Pons (tissue), 1 donor: ENCODE results near the gene ITPK1.
A peak's percentile ranks its signal among the peaks of the same experiment; 100 is the strongest.

ENCODE experiments used
- DNase-seq: peaks from one replicate; pipeline ENCODE4 v3.0.0-alpha.2; 2016; ENCODE audit warnings: low spot score

The ITPK1 gene

DNA sequence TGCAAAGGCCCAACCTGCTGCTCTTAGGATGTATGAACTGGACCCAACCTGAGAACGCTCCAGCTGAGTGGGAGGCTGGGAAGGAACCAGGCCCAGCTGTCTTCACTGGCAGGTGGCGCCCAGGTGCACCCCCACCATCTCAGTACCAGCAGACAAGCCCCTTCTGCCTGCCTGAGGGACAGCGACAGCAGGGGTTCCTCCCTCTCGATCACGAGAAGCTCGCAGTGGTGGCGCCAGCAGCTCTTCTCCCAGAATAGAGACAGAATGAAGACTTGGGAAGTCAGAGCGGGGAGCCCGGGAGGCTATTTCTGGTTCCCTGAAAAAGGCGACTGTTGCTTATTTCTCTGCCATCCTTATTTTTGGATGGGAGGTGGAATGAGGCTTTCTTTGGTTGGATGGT lies 146.3 kb downstream of the ITPK1 start:
- no peak for DNase-seq

DNA sequence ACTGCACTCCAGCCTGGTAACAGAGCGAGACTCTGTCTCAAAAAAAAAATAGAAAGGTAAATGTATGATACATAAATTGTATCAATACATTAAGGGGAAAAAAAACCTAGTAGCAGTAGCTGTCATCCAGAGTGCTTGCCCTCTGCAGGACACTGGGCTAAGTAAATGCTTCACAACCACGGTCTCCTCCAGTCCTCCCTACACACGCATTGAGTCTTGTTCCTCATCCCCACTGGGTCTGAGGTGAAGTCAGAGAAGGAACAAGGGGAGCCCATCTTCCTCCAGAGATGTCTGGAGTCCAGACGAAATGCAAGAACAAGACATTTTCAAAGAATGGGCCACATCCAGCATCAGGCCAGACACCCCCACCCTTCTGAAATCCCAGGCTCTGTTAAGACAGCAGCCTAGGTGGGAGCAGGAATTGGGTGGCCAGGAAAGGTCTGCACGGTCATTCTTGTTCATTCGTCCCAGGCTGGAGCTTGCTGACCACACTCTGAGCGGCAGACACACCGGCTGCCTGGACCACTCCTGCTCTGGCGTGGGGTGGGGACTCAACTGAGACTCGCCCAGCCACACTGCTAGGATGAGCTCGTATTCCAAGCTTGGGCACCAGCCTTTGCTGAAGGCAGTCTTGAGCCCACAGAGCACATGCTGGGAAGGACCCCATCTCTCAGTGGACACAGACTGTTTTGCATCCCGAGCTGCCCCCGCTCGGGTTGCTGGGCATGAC lies 147.3 kb downstream of the ITPK1 start:
- no peak for DNase-seq

DNA sequence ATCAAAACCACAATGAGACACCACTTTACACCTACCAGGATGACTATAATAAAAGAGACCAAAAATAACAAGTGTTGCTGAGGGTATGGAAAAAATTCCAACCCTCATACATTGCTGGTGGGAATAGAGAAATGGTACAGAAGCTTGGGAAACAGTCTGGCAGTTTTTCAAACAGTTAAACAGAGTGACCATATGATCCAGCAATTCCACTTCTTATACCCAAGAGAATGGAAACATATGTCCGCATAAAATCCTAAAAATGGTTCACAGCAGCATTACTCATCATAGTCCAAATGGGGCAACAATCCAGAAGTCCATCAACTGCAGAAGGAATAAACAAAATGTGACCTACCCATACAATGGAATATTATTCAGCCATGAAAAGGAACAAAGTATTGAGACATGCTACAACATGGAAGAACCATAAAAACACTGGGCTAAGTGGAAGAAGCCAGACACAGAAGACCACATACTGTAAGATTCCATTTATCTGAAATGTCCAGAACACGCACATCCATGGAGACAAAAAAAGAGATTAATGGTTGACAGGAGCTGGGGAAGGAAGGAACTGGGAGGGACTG lies 148.3 kb downstream of the ITPK1 start:
- no peak for DNase-seq

- DNase-seq = no peak
Measured at GRCh38 chr14:92965281-92965680, 150.4 kb downstream of the ITPK1 start.

GRCh38 chr14:92964124-92965109 lies 151.3 kb downstream of the ITPK1 start:
- no peak for DNase-seq

GRCh38 chr14:92963301-92964123 lies 152.2 kb downstream of the ITPK1 start:
- no peak for DNase-seq

- no peak for DNase-seq
Measured at GRCh38 chr14:92962831-92963095, 153.0 kb downstream of the ITPK1 start.

GRCh38 chr14:92962031-92962830 lies 153.5 kb downstream of the ITPK1 start:
- no peak for DNase-seq

GRCh38 chr14:92961567-92961855 lies 154.2 kb downstream of the ITPK1 start:
- DNase-seq = no peak

DNA sequence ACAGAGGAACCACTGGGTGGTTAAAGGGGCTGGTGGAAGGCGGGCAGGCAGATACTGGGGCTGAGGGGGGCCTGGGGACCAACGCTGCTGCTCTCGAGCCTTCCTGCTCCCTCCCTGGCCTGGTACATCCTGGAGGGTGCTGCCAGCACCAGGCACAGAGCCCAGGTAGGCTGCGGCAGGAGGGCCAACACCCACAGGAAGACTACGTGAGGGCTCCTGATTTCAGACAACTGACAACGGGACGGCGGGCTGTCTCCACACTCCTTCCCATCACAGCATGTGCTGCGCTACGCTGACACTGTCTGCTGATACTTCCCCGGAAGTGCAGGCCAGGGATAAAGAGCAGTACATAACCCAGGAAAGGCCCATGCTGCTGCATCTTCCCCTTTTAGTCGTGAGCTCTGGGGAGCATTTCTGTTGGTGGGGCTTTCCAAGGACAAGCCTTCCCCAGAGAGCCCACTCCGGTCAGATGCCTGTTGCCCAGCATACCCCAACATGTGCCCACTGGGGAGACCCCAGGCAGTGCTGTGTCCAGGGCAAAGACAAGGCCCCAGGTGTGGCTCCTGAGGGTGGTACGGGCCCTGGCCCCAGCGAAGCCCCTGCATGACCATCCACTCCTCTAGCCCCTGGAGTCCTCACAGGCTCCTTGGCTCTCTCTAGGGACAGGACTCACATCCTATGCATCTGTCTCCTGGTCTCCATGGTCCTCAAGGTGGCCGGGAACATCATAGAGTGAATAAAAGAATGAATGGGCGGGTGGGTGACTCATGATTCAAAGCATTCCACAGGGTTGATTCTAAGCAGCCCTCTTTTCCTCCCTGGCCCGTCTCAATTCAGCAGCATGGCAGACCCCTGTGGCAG lies 154.8 kb downstream of the ITPK1 start:
- DNase-seq = no peak

DNA sequence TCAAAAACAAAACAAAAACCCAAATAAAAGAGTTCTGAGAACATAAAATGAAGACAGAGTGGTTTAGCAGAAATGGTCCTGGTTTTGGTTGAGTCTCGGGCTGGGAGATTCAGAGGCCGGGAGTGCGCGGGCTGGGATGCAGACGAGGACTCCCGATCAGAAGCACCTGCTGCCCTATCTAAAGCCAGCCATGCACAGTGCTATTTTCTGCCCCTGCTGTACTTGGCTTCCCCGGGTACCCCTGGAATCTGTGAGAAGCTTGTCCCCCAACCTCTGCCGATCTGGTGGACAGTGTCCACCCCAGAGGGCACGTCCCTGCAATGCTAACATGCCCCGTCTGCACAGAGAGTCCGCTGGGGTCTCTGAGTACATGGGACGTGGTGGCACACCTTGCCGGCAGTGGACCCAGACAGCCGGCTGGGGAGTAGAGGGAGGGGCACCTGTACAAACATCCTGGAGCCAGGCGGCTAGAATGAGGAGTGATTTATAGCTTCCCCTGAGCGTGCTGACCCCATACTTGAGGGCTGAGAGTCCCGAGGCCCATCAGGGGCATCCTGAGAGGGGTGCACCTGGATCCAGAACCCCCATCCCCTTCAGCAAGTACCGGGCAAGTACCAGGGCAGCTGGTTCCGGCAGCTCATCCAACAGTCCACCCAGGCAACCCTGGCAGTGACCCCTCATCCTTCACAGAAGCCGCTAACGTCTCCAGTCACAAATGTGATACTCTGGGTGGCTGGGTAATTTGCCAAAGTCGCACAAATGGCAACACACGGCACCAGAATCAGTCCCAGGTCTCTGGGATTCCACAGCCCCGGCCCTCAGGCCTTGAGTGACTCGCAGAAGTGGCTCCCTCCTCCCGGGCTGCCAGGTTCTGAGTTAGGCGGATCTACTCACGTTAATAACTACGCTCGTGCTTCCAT lies 155.7 kb downstream of the ITPK1 start:
- DNase-seq = no peak

GRCh38 chr14:92959189-92959531 lies 156.6 kb downstream of the ITPK1 start:
- peak; percentile 81 for DNase-seq

GRCh38 chr14:92958373-92959188 lies 157.1 kb downstream of the ITPK1 start:
- DNase-seq = peak; percentile 90

DNA sequence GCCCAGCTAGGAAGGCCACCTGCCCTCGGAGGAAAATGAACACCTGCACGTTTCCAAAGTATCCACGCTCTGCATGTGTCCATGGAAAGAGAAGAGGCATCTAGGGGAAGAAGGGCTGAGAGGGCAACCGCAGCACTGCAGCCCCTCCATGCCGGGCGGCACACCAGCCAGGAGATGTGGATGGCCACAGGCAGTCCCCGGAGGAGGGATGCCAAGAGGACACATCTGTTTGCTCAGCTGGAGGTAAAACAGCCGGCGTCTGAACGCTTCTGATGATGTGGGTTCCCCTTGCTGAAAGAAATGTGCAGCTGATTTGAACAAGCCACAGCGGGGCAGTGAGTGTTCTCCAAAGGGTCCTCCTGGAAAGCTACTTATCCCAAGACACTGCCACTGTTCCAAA lies 158.8 kb downstream of the ITPK1 start:
- no peak for DNase-seq

GRCh38 chr14:92955381-92955780 lies 160.3 kb downstream of the ITPK1 start:
- DNase-seq = peak; percentile 12

- peak; percentile 18 for DNase-seq
Measured at GRCh38 chr14:92954933-92955332, 160.8 kb downstream of the ITPK1 start.

- no peak for DNase-seq
Measured at GRCh38 chr14:92953526-92953925, 162.2 kb downstream of the ITPK1 start.

GRCh38 chr14:92952481-92953298 lies 163.0 kb downstream of the ITPK1 start:
- no peak for DNase-seq
